ENCODE results near the gene PTMA. TPM values are rescaled to one million over a fixed set of nuclear protein-coding genes. Genes with fewer than 3 reads are reported as not detected.

PTMA gene
- total and polyA plus RNA-seq, 5 donors from 2014 or later: 1,458 to 2,131 (median 2,011) TPM

DNA sequence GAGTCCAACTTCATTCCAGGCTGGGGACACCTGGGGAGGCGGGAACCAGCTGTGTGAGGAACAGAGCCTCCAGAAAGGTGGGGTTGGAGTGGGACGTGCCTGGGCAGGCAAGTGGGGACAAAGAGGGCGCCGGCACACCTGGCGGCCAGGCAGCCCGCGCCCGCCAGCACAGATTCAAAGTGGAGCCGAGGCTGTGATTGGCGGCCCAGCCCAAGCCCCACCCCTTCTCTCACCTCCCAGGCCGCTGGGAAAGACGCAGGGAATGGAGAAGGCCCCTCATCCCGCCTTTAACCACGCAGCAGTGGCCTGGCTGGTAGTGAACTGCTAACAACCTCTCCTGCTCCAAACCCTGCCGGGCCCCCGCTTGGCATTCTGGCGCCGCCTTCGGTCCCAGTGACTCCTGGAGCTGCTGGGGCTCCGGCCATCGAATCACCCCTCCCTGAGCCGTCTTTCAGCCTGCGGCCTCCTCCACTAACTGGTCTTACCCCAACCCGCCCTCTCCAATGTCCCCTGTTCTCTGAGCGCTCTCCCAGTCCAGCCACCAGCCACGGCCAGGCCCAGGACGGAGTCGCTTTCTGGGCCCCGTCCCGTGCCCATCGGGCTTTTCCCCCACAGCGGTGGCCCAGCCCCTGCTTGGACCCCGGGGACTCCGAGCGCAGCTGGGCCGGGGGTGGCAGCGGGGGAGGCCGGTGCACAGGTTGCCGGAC lies 27.9 kb upstream of the PTMA start:
- H3K4me1 Mint-ChIP-seq: peaks cover 0 to 15% (median 3%) of the 10 kb centered on the region in 4 donors
- DNase-seq (no peak), ATAC-seq (ENCODE audit: low read depth in 2 of 2) (no peak)
- Histone ChIP-seq H3K27me3 (ENCODE audit: control insufficient read depth, insufficient read depth, low read length) (no peaks in the 10 kb centered on the region), H3K4me3 (ENCODE audit: low read depth, low read length) (no peak overlapping the region), H3K27ac (ENCODE audit: insufficient read depth, low read length, poor library complexity, severe bottlenecking) (no peak overlapping the region), H3K36me3 (ENCODE audit: control insufficient read depth, insufficient read depth, low read length) (no peaks in the 10 kb centered on the region), H3K9me3 (ENCODE audit: control insufficient read depth in 2 of 2, low read length in 2 of 2) (no peaks in the 10 kb centered on the region), H3K4me1 (ENCODE audit: control insufficient read depth, insufficient read depth, low read length, poor library complexity, severe bottlenecking) (peaks cover 6% of the 10 kb centered on the region)
- H3K4me3 Mint-ChIP-seq: peak overlapping the region in 1 of 4 donors; percentile 68
- H3K27ac Mint-ChIP-seq: peak overlapping the region in 1 of 3 donors; percentile 84
- no peaks in the 10 kb centered on the region for H3K36me3 Mint-ChIP-seq
- H3K9me3 Mint-ChIP-seq: peaks cover 0 to 5% (median 0%) of the 10 kb centered on the region in 7 donors
- peaks cover 21% of the 10 kb centered on the region for H3K27me3 Mint-ChIP-seq

DNA sequence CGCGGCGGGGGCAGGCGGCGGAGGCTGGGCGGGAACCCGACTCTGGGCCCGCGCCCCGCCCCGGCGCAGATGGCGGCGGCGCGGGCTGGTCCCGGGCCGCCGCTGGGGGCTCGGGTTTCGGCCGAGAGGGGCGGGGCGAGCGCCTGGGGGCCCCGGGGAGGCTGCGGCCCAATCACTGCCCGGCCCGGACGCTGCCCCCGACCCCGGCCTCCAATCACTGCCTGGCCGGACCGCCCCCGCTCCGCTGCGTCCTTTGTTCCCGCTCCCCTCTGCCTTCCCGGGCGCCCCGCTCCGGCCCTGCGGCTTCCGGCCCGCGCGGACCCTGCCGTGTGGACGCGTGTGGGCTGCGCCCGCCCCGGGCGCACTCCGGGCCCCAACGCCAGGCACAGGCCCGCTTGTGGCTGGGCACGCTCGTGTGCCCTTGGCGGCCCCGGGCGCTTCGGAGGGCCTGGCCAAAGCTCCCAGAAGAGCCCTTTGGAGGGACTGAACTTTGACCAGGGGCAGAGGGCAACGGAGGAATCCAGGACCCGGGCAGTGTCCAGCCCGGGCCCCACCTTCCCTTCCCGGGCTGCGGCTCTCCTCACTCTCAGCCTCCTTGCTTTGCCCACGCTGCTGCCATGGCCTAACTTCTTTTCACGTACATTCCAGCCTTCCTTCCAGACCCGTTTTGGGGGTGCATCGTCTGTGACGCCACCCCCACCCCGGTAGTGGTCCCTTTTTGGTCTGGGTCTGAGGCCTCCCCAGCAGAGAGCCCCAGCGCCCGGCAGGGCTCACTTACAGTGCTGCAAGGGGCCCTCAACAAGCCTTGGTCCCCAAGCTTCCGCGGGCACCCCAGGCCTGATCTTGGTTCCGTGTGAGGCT lies 27.1 kb upstream of the PTMA start:
- peak overlapping the region; percentile 23 to 91 (median 55) for H3K27ac Mint-ChIP-seq
- peaks cover 0 to 5% (median 0%) of the 10 kb centered on the region in 7 donors for H3K9me3 Mint-ChIP-seq
- H3K36me3 ChIP-seq (ENCODE audit: control insufficient read depth, insufficient read depth, low read length): no peaks in the 10 kb centered on the region
- peaks cover 6% of the 10 kb centered on the region for H3K4me1 ChIP-seq (ENCODE audit: control insufficient read depth, insufficient read depth, low read length, poor library complexity, severe bottlenecking)
- H3K4me1 Mint-ChIP-seq: peaks cover 0 to 15% (median under 1%) of the 10 kb centered on the region in 4 donors
- no peak overlapping the region for H3K27ac ChIP-seq (ENCODE audit: insufficient read depth, low read length, poor library complexity, severe bottlenecking)
- no peaks in the 10 kb centered on the region for H3K36me3 Mint-ChIP-seq
- H3K4me3 ChIP-seq (ENCODE audit: low read depth, low read length): no peak overlapping the region
- DNase-seq (no peak), ATAC-seq (ENCODE audit: low read depth in 2 of 2) (peak in 1 of 2 donors; percentile 4)
- H3K9me3 ChIP-seq (ENCODE audit: control insufficient read depth in 2 of 2, low read length in 2 of 2): no peaks in the 10 kb centered on the region
- no peaks in the 10 kb centered on the region for H3K27me3 ChIP-seq (ENCODE audit: control insufficient read depth, insufficient read depth, low read length)
- peaks cover 21% of the 10 kb centered on the region for H3K27me3 Mint-ChIP-seq
- H3K4me3 Mint-ChIP-seq: peak overlapping the region in 2 of 4 donors; percentile 63 to 81

GRCh38 chr2:231682603-231683291 lies 25.6 kb upstream of the PTMA start:
- peaks cover 21% of the 10 kb centered on the region for H3K27me3 Mint-ChIP-seq
- H3K36me3 Mint-ChIP-seq: no peaks in the 10 kb centered on the region
- peak overlapping the region in 1 of 4 donors; percentile 48 for H3K4me3 Mint-ChIP-seq
- Histone ChIP-seq H3K4me3 (ENCODE audit: low read depth, low read length) (no peak overlapping the region), H3K27ac (ENCODE audit: insufficient read depth, low read length, poor library complexity, severe bottlenecking) (no peak overlapping the region), H3K27me3 (ENCODE audit: control insufficient read depth, insufficient read depth, low read length) (no peaks in the 10 kb centered on the region), H3K36me3 (ENCODE audit: control insufficient read depth, insufficient read depth, low read length) (no peaks in the 10 kb centered on the region), H3K9me3 (ENCODE audit: control insufficient read depth in 2 of 2, low read length in 2 of 2) (no peaks in the 10 kb centered on the region), H3K4me1 (ENCODE audit: control insufficient read depth, insufficient read depth, low read length, poor library complexity, severe bottlenecking) (peaks cover 3% of the 10 kb centered on the region)
- H3K27ac Mint-ChIP-seq: peak overlapping the region in 1 of 3 donors; percentile 67
- DNase-seq (no peak), ATAC-seq (ENCODE audit: low read depth in 2 of 2) (no peak)
- H3K4me1 Mint-ChIP-seq: peaks cover 0 to 17% (median 4%) of the 10 kb centered on the region in 4 donors
- peaks cover 0 to 4% (median 0%) of the 10 kb centered on the region in 7 donors for H3K9me3 Mint-ChIP-seq

DNA sequence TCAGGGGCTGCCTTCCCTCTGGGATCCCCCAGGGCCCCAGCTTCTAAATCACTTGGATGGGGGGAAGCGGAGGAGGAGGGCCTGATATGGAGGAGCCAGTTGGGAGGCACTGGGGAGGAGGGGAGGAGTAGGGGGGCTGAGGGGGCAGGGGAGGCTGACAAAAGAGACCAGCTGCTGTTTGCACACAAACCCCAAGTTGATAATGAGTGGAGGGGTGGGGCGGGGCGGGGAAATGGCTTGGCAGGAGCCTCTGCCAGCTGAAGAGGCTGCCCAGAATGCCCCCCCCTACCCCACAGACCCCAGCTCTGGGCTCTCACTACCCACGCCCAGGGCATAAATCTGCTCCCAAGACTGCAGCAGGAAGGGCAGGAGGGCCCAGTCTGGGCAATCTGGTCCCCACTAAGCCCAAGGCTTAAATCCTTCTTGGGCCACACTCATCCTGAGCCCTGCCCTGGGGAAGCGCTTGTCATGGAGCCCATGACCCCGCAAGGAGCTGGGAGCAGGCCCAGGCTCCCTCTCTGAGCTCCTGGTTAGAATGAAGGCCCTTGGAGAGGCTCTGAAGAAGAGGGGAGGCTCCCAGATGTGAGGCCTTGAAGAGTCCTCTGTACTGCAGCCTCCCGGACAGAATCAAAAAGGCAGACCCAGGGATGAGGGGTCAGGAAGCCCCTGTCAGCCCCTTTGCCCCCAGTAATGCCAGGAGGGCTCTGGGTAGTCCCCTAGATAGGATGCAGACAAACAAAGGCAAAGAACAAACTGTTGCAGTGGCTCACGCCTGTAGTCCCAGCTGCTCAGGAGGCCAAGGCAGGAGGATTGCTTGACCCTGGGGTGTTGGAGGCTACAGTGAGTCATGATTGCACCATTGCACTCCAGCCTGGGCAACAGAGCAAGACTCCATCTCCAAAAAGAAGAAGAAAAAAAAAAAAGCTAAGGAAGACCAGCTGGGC lies 24.8 kb upstream of the PTMA start:
- no peak for ATAC-seq (ENCODE audit: low read depth in 2 of 2)
- Histone ChIP-seq H3K36me3 (ENCODE audit: control insufficient read depth, insufficient read depth, low read length) (no peaks in the 10 kb centered on the region), H3K27me3 (ENCODE audit: control insufficient read depth, insufficient read depth, low read length) (no peaks in the 10 kb centered on the region), H3K4me1 (ENCODE audit: control insufficient read depth, insufficient read depth, low read length, poor library complexity, severe bottlenecking) (peaks cover 3% of the 10 kb centered on the region), H3K9me3 (ENCODE audit: control insufficient read depth in 2 of 2, low read length in 2 of 2) (no peaks in the 10 kb centered on the region), H3K27ac (ENCODE audit: insufficient read depth, low read length, poor library complexity, severe bottlenecking) (no peak overlapping the region), H3K4me3 (ENCODE audit: low read depth, low read length) (no peak overlapping the region)
- Mint-ChIP-seq H3K36me3 (no peaks in the 10 kb centered on the region), H3K9me3 (peaks cover 0 to 4% (median 0%) of the 10 kb centered on the region in 7 donors), H3K27ac (no peak overlapping the region), H3K4me3 (no peak overlapping the region), H3K27me3 (peaks cover 21% of the 10 kb centered on the region), H3K4me1 (peaks cover 0 to 16% (median 4%) of the 10 kb centered on the region in 4 donors)
- DNase-seq: no peak

DNA sequence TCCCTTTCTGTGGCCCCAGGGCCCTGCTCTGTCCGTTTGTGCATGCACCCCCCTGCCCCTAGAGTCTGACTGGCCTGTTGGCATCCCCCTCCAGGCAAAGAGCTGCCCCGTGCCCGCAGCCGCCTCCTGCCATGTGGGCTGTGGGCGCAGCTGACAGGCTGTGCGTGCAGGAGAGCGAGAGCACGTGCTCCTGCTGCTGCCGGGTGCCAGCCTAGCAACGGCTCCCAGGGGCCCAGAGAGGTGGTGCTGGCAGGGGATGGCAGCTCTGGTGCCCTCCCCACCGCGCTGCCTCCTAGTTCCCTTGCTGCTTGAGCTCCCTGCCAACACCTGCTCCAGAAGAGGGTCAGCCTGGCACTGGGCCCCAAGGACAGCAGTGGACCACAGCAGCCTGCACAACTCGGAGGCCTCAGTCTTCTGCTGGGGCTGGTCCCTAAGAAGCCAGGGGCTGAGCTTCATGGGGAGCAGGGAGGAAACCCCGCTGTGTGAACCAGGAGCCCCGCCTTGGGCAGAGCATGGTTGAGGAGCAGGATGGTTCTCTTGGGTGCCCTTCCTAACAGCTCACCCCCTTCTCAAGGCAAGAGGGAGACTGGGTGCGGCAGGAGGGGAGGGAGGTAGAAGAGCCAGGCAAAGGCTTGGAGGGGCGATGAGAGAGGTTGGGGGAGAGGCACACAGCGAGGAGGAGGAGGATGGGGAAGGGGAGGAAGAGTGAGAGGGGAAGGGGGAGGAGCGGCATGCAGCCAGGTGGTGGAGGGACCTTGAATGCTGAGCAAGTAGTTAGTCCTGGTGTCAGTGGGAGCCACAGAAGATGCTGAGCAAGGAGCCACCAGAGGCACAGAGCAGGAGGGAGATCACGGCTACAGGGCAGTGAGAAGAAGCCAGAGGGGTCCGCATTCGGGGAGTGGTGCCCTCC lies 23.8 kb upstream of the PTMA start:
- Mint-ChIP-seq H3K9me3 (peaks cover 0 to 2% (median 0%) of the 10 kb centered on the region in 7 donors), H3K4me3 (no peak overlapping the region), H3K27ac (no peak overlapping the region), H3K27me3 (peaks cover 18% of the 10 kb centered on the region), H3K4me1 (peaks cover 0 to 16% (median 4%) of the 10 kb centered on the region in 4 donors), H3K36me3 (no peaks in the 10 kb centered on the region)
- Histone ChIP-seq H3K4me1 (ENCODE audit: control insufficient read depth, insufficient read depth, low read length, poor library complexity, severe bottlenecking) (peaks cover 3% of the 10 kb centered on the region), H3K27me3 (ENCODE audit: control insufficient read depth, insufficient read depth, low read length) (no peaks in the 10 kb centered on the region), H3K36me3 (ENCODE audit: control insufficient read depth, insufficient read depth, low read length) (no peaks in the 10 kb centered on the region), H3K9me3 (ENCODE audit: control insufficient read depth in 2 of 2, low read length in 2 of 2) (no peaks in the 10 kb centered on the region), H3K27ac (ENCODE audit: insufficient read depth, low read length, poor library complexity, severe bottlenecking) (no peak overlapping the region), H3K4me3 (ENCODE audit: low read depth, low read length) (no peak overlapping the region)
- DNase-seq (no peak), ATAC-seq (ENCODE audit: low read depth in 2 of 2) (no peak)

- DNase-seq (no peak), ATAC-seq (ENCODE audit: low read depth in 2 of 2) (no peak)
- H3K9me3 ChIP-seq (ENCODE audit: control insufficient read depth in 2 of 2, low read length in 2 of 2): no peaks in the 10 kb centered on the region
- no peak overlapping the region for H3K27ac Mint-ChIP-seq
- H3K4me1 ChIP-seq (ENCODE audit: control insufficient read depth, insufficient read depth, low read length, poor library complexity, severe bottlenecking): peaks cover 3% of the 10 kb centered on the region
- no peak overlapping the region for H3K4me3 Mint-ChIP-seq
- H3K36me3 ChIP-seq (ENCODE audit: control insufficient read depth, insufficient read depth, low read length): no peaks in the 10 kb centered on the region
- H3K27me3 ChIP-seq (ENCODE audit: control insufficient read depth, insufficient read depth, low read length): no peaks in the 10 kb centered on the region
- H3K27ac ChIP-seq (ENCODE audit: insufficient read depth, low read length, poor library complexity, severe bottlenecking): no peak overlapping the region
- peaks cover 13% of the 10 kb centered on the region for H3K27me3 Mint-ChIP-seq
- H3K4me3 ChIP-seq (ENCODE audit: low read depth, low read length): no peak overlapping the region
- H3K9me3 Mint-ChIP-seq: peaks cover 0 to 2% (median 0%) of the 10 kb centered on the region in 7 donors
- no peaks in the 10 kb centered on the region for H3K36me3 Mint-ChIP-seq
- peaks cover 0 to 12% (median 4%) of the 10 kb centered on the region in 4 donors for H3K4me1 Mint-ChIP-seq
These were observed 22.8 kb upstream of the PTMA start for GRCh38 chr2:231685349-231686191.
